Measurements from ENCODE around the gene FAM168A.

- TF ChIP-seq, protein P1, sequence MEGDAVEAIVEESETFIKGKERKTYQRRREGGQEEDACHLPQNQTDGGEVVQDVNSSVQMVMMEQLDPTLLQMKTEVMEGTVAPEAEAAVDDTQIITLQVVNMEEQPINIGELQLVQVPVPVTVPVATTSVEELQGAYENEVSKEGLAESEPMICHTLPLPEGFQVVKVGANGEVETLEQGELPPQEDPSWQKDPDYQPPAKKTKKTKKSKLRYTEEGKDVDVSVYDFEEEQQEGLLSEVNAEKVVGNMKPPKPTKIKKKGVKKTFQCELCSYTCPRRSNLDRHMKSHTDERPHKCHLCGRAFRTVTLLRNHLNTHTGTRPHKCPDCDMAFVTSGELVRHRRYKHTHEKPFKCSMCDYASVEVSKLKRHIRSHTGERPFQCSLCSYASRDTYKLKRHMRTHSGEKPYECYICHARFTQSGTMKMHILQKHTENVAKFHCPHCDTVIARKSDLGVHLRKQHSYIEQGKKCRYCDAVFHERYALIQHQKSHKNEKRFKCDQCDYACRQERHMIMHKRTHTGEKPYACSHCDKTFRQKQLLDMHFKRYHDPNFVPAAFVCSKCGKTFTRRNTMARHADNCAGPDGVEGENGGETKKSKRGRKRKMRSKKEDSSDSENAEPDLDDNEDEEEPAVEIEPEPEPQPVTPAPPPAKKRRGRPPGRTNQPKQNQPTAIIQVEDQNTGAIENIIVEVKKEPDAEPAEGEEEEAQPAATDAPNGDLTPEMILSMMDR (IDR thresholded peaks at IDR 0.05) = no peak
- no peak for TF ChIP-seq POLR2A (IDR thresholded peaks at IDR 0.05; ENCODE audit: low read depth)
- no peak for TF ChIP-seq EP300 (IDR thresholded peaks at IDR 0.05)
These were observed 30.7 kb downstream of the FAM168A start for GRCh38 chr11:73566977-73567755.

All from esophagus muscularis mucosa (tissue), 4 donors.